Thymus (tissue), 14 donors: ENCODE measurements around the gene BCL2A1. TPM values are rescaled to one million over a fixed set of nuclear protein-coding genes. Genes with fewer than 3 reads are reported as not detected.
"Not testable (repeated sequence)": the region's sequence is repeated elsewhere in the genome, so short reads cannot be mapped to it uniquely, and the experiment has no call there.

ENCODE experiments used
- DNase-seq, 9 donors: peaks; one replicate each; pipeline ENCODE4 v3.0.0-alpha.2; 2013; ENCODE audit warnings: low spot score in 9 of 9, low read depth in 6 of 9, missing footprints in 1 of 9
- H3K27ac ChIP-seq, 2 donors: one replicate each; pipeline ENCODE4 v1.5.1; 2013; ENCODE audit warnings: control low read depth in 1 of 2, low read depth in 1 of 2, low read length in 1 of 2, mild to moderate bottlenecking in 1 of 2, moderate library complexity in 1 of 2
- H3K27me3 ChIP-seq, 2 donors: one replicate each; pipeline ENCODE4 v1.5.1; 2013; ENCODE audit warnings: low read length in 1 of 2; ENCODE audit not compliant: control insufficient read depth in 2 of 2, insufficient read depth in 1 of 2
- H3K36me3 ChIP-seq, 2 donors: one replicate each; pipeline ENCODE4 v1.5.1; 2013; ENCODE audit warnings: low read length in 1 of 2, mild to moderate bottlenecking in 1 of 2, moderate library complexity in 1 of 2; ENCODE audit not compliant: control insufficient read depth in 2 of 2, insufficient read depth in 2 of 2
- H3K4me1 ChIP-seq, 2 donors: one replicate each; pipeline ENCODE4 v1.5.1; 2013; ENCODE audit warnings: low read length in 2 of 2; ENCODE audit not compliant: control insufficient read depth in 2 of 2, insufficient read depth in 2 of 2
- H3K4me3 ChIP-seq, 2 donors: one replicate each; pipeline ENCODE4 v1.5.1; 2013; ENCODE audit warnings: low read length in 2 of 2, control low read depth in 1 of 2, mild to moderate bottlenecking in 1 of 2
- H3K9me3 ChIP-seq, 2 donors: one replicate each; pipeline ENCODE4 v1.5.1; 2013; ENCODE audit warnings: low read length in 1 of 2, mild to moderate bottlenecking in 1 of 2; ENCODE audit not compliant: control insufficient read depth in 2 of 2, insufficient read depth in 1 of 2
- WGBS: extraction: QIAGEN DNeasy Blood & Tissue Kit; methylation state at CpG from one replicate; pipeline ENCODE4 v1.1.7; 2013; 5-methylcytosine and 5-hydroxymethylcytosine counted together
- long read RNA-seq, 10 donors: transcript quantifications; one replicate each; lab custom pipeline, GENCODE V29; 2026
- polyA plus RNA-seq: library from polyadenylated mRNA; stranded (reverse); fragments of 200-250 nt; gene quantifications from one replicate; pipeline ENCODE4 v1.2.3, GENCODE V29; 2013
- total RNA-seq: library from RNA; stranded (reverse); fragments of 120-200 nt; gene quantifications from one replicate; pipeline ENCODE4 v1.2.4, GENCODE V29; 2013
- donor health status: healthy.

BCL2A1 gene
- total RNA-seq (30.5 TPM), polyA plus RNA-seq (25.5 TPM)
- long read RNA-seq, donor 1, partial matches to known transcripts, result 0 of 2 reads
- long read RNA-seq, donor 1, other reads (novel, unspliced or antisense), result 0 of 2 reads
- long read RNA-seq, donor 2, result 0 reads
- long read RNA-seq, donor 3, transcript BCL2A1-201 (2 exons, 1,033 nt), result major isoform, 14 of 17 reads
- long read RNA-seq, donor 3, partial matches to known transcripts, result 0 of 17 reads
- long read RNA-seq, donor 3, other reads (novel, unspliced or antisense), result 0 of 17 reads
- long read RNA-seq, donor 4, transcript BCL2A1-201 (2 exons, 1,033 nt), result major isoform, 5 of 6 reads
- long read RNA-seq, donor 4, partial matches to known transcripts, result 0 of 6 reads
- long read RNA-seq, donor 4, other reads (novel, unspliced or antisense), result 0 of 6 reads
- long read RNA-seq, donor 5, transcript BCL2A1-201 (2 exons, 1,033 nt), result major isoform, 40 of 47 reads
- long read RNA-seq, donor 5, partial matches to known transcripts, result 5 of 47 reads
- long read RNA-seq, donor 5, other reads (novel, unspliced or antisense), result 0 of 47 reads
- long read RNA-seq, donor 6, partial matches to known transcripts, result 0 of 3 reads
- long read RNA-seq, donor 6, other reads (novel, unspliced or antisense), result 0 of 3 reads
- long read RNA-seq, donor 7, transcript BCL2A1-201 (2 exons, 1,033 nt), result major isoform, 8 of 8 reads
- long read RNA-seq, donor 7, partial matches to known transcripts, result 0 of 8 reads
- long read RNA-seq, donor 7, other reads (novel, unspliced or antisense), result 0 of 8 reads
- long read RNA-seq, donor 8, partial matches to known transcripts, result 0 of 5 reads
- long read RNA-seq, donor 8, other reads (novel, unspliced or antisense), result 0 of 5 reads
- long read RNA-seq, donor 9, partial matches to known transcripts, result 0 of 2 reads
- long read RNA-seq, donor 9, other reads (novel, unspliced or antisense), result 0 of 2 reads
- long read RNA-seq, donor 10, partial matches to known transcripts, result 0 of 4 reads
- long read RNA-seq, donor 10, other reads (novel, unspliced or antisense), result 0 of 4 reads

DNA sequence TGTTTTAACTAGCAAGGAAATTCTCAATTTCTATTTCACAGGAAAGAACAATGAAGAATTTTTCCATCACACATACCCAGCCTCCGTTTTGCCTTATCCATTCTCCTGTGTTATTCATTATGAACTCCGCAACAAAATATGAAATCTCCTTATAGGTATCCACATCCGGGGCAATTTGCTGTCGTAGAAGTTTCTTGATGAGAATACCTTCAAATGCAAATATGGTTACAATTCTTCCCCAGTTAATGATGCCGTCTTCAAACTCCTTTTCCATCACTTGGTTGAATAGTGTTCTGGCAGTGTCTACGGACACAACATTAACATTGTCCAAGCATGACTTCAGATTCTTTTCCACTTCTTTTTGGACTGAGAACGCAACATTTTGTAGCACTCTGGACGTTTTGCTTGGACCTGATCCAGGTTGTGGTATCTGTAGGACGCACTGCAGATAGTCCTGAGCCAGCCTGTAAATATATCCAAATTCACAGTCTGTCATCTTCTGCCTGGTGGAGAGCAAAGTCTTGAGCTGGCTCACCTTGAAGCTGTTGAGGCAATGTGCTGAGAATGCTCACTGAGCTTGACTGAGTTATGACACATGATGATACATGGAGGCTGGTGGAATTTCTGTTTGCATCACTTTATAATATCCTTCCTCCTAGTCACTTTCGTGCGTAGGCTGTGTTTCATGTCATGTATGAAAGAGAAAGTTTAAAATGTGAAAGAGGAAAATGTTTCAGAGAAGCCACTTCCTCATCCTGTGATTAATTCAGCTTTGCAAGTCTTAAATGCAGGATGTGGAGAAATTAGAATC lies at the start of gene BCL2A1:
BCL2A1 (minus strand) TSS at position 573 of the 811 bp plus-strand sequence; CDS start at position 496, 77 bp downstream.
- H3K4me3 ChIP-seq, result no peak within 1 kb of the TSS
- H3K27ac ChIP-seq, result peak within 1 kb of the TSS; percentile 55 to 80
- H3K36me3 ChIP-seq, result no peaks in the 10 kb centered on the region
- peak in 7 of 9 donors; percentile 25 to 75 (median 38) for DNase-seq
- H3K4me1 ChIP-seq, result peaks cover 3 to 4% of the 10 kb centered on the region in 2 donors
- no peaks in the 10 kb centered on the region for H3K27me3 ChIP-seq
- 49% methylated on average over 11 of the region's 11 CpGs for WGBS
- no peaks in the 10 kb centered on the region for H3K9me3 ChIP-seq

DNA sequence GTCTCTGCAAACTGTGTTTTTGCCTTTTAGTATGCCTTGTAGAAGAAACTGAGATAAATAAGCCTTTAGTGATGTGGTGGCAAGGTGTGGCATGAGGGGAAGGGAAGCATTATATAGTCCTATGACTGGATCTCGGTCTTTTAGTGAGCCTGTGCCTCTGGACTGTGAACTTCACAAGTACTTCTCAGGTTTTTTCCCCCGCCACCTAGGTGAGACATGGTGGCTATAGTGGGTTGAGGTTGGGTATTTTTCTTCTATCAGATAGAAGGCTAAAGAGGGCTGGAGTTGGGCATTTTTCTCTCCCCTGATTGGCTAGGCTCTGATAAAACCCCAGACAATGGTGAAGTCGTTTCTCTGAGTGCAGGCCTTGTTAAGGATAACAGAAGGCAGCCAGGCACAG lies 49.7 kb upstream of the BCL2A1 start:
- H3K27ac ChIP-seq, result no peak overlapping the region
- no peaks in the 10 kb centered on the region for H3K36me3 ChIP-seq
- no peaks in the 10 kb centered on the region for H3K9me3 ChIP-seq
- DNase-seq, result no peak
- no peak overlapping the region for H3K4me3 ChIP-seq
- H3K4me1 ChIP-seq, result no peaks in the 10 kb centered on the region
- no peaks in the 10 kb centered on the region for H3K27me3 ChIP-seq
- 89% methylated on average over 3 of the region's 3 CpGs for WGBS

DNA sequence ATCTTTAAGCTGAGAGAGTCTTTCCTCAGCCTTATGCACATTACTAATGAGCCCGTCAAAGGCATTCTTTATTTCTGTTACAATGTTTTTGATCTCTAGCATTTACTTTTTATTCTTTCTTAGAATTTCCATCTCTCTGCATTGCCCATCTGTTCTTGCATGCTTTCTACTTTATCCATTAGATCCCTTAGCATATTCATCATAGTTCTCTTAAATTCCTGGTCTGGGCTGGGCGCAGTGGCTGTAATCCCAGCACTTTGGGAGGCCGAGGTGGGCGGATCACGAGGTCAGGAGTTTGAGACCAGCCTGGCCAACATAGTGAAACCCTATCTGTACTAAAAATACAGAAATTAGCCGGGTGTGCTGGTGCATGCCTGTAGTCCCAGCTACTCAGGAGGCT lies 49.2 kb upstream of the BCL2A1 start:
- H3K4me1 ChIP-seq, DNase-seq, H3K9me3 ChIP-seq, H3K4me3 ChIP-seq, H3K36me3 ChIP-seq, H3K27ac ChIP-seq, H3K27me3 ChIP-seq: not testable (repeated sequence)
- 97% methylated on average over 6 of the region's 6 CpGs for WGBS

DNA sequence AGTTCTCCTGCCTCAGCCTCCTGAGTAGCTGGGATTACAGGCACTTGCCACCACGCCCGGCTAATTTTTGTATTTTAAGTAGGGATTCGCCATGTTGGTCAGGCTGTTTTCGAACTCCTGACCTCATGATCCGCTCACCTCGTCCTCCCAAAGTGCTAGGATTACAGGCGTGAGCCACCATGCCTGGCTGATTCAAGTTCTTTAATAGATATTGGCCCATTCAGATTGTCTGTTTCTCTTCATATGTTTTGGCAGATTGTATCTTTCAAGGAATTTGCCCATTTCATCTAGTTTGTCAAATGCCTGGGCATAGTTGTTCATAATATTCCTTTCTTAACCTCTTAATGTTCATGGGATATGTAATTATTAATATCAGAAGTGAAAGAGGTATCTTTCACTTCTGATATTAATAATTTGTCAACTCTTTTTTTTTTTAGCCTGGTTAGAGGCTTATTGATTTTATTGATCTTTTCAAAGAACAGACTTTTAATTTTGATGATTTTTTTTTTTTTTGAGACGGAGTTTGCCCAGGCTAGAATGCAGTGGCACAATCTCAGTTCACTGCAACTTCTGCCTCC lies 48.3 kb upstream of the BCL2A1 start:
- Histone ChIP-seq H3K4me1 (no peaks in the 10 kb centered on the region), H3K4me3 (no peak overlapping the region), H3K9me3 (no peaks in the 10 kb centered on the region), H3K27ac (no peak overlapping the region), H3K36me3 (no peaks in the 10 kb centered on the region), H3K27me3 (no peaks in the 10 kb centered on the region)
- WGBS, result 96% methylated on average over 8 of the region's 8 CpGs
- no peak for DNase-seq

DNA sequence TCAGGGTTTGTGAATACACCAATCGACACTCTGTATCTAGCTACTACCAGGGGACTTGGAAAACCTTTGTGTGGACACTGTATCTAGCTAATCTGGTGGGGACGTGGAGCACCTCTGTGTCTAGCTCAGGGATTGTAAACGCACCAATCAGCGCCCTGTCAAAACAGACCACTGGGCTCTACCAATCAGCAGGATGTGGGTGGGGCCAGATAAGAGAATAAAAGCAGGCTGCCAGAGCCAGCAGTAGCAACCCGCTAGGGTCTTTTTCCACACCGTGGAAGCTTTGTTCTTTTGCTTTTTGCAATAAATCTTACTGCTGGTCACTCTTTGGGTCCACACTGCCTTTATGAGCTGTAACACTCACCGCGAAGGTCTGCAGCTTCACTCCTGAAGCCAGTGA lies 46.1 kb upstream of the BCL2A1 start:
- not testable (repeated sequence) for H3K27me3 ChIP-seq, H3K4me3 ChIP-seq, H3K36me3 ChIP-seq, H3K27ac ChIP-seq, H3K4me1 ChIP-seq, H3K9me3 ChIP-seq, DNase-seq
- 96% methylated on average over 8 of the region's 8 CpGs for WGBS

DNA sequence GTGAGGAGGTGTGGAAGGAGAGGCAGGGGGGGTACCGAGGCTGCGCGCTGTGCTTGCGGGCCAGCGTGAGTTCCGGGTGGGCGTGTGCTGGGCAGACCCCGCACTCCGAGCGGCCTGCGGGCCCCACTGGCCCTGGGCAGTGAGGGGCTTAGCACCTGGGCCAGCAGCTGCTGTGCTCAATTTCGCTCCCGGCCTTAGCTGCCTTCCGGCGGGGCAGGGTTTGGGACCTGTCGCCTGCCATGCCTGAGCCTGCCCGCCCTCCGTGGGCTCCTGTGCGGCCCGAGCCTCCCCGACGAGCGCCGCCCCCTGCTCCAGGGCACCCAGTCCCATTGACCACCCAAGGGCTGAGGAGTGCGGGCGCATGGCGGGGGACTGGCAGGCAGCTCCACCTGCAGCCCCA lies 45.5 kb upstream of the BCL2A1 start:
- not testable (repeated sequence) for H3K9me3 ChIP-seq, DNase-seq
- 97% methylated on average over 27 of the region's 27 CpGs for WGBS

DNA sequence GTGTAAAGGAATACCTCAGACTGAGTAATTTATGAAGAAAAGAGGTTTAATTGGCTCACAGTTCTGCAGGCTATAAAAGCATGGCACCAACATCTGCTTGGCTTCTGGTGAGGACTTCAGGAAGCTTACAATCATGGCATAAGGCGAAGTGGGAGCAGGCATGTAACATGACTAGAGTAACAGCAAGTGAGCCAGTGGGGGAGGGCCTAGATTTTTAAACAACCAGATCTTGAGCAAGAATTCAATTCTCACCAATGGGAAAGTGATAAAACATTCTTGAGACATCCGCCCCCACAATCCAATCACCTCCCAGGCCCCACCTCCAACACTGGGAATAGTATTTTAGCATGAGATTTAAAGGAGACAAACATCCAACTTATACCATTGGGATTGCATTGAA lies 44.2 kb upstream of the BCL2A1 start:
- no peaks in the 10 kb centered on the region for H3K27me3 ChIP-seq

More for the DNA sequence above, 45.5 kb upstream of the BCL2A1 start:
- not testable (repeated sequence) for H3K27me3 ChIP-seq, H3K27ac ChIP-seq, H3K4me1 ChIP-seq, H3K36me3 ChIP-seq, H3K4me3 ChIP-seq

DNA sequence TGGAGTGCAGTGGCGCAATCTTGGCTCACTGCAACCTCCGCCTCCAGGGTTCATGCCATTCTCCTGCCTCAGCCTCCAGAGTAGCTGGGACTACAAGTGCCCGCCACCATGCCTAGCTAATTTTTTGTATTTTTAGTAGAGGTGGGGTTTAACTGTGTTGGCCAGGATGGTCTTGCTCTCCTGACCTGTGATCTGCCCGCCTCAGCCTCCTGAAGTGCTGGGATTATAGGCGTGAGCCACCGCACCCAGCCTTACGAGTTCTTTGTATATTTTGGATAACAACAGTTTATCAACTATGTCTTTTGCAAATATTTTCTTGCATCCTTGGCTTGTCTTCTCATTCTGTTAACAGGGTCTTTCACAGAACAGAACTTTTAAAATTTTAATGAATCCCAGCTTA lies 43.2 kb upstream of the BCL2A1 start:
- not testable (repeated sequence) for DNase-seq, H3K36me3 ChIP-seq, H3K27ac ChIP-seq, H3K27me3 ChIP-seq, H3K9me3 ChIP-seq, H3K4me1 ChIP-seq, H3K4me3 ChIP-seq
- WGBS, result 98% methylated on average over 7 of the region's 7 CpGs

More for the DNA sequence above, 44.2 kb upstream of the BCL2A1 start:
- H3K36me3 ChIP-seq, result no peaks in the 10 kb centered on the region
- no peak overlapping the region for H3K4me3 ChIP-seq
- H3K9me3 ChIP-seq, result no peaks in the 10 kb centered on the region
- WGBS, result 97% methylated on average over 2 of the region's 2 CpGs
- no peak for DNase-seq
- no peak overlapping the region for H3K27ac ChIP-seq
- no peaks in the 10 kb centered on the region for H3K4me1 ChIP-seq
